CD4-positive, alpha-beta T cell treated with Interleukin-6 at 100 ng/mL for 8 hours (primary cell): ENCODE results near the gene FGF8.

Source experiments
- DNase-seq: peaks from one replicate; pipeline ENCODE4 v3.0.0-alpha.2; 2020; ENCODE audit warnings: mixed read lengths, low spot score

FGF8 gene

DNA sequence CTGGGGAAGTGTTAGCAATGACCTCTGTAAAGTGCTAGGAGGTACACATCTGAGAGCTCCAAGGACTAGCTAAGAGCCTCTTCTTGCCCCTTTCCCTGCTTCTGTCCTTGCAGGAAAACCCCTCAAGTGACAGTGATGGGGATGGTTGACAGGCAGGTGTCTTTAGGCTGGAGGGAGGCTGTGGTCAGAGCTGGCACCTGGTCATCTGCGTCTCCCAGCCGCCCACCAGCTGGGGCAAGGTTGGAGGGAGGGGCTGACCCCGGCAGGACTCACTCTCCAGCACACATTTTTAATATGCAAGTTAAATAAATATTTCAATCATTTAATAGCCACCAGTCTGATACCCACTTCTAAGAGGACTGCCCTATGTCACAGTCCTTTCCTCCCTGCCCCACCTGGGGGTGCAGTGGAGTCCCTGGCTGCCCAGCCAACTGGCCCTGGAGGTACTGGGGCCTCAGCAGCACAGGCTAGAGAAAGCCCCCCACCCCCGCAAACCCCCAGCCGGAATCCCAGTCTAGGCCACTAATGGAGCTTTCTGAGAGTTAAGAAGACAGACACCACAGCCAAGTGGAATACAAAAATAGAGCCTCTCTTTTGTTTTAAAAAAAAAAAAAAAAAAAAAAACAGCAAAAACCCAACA lies 6.3 kb downstream of the FGF8 start:
- no peak for DNase-seq

DNA sequence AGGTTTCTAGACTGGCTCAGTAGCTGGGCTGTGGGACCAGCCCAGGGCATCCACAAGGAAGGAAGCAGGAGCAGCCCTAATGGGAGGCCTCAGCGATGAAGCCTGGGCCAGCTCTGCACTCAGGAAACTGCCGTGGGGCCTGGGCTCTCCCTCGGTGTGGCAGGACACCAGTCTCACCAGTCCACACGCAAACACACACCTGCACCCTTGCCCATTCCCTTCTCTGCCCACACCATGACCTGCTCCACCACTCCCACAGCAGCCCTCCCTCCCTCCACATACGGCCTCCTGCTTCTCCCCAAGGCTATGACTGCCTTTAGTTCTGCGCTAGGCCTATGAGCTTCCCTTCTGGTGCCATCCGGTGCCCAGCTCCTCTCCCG lies 7.1 kb downstream of the FGF8 start:
- no peak for DNase-seq

DNA sequence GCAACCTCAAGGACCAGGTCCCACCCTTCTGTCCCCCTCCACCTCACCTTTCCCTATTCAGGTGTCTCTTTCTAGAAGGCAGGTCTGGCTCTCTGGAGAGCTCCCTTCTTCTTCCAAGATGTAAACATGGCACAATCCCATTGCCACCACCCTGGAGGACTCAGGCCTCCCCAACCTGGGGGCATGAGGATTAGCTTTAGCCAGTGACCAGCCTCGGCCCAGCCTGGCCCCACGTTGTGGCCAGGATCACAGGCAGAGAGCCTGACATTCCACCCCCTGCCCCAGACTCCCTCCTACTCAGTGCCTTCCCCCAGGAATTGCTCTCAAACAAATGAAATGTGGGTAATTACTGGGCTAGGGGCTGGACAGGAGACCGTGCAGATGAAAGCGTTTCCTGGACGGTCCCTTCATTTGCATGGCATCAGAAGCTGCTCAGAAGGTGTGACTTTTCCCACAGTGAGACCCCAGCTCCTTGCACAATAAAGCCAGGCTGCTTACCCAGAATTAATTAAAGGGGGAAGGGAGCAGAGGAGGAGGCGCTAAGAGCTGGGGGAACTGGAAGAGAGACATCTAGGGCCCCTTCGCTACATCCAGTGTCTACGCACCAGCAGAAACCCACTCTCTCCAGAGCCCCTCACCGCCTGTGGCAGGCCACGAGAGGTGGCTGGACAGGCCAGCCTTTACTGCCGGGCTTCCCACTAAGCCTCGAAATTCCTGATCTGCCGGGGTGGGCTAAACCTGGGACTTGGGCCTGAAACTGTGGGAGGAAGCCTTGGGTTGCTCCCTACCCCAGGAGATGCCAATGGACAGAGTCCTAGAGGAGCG lies 7.7 kb downstream of the FGF8 start:
- DNase-seq: no peak

DNA sequence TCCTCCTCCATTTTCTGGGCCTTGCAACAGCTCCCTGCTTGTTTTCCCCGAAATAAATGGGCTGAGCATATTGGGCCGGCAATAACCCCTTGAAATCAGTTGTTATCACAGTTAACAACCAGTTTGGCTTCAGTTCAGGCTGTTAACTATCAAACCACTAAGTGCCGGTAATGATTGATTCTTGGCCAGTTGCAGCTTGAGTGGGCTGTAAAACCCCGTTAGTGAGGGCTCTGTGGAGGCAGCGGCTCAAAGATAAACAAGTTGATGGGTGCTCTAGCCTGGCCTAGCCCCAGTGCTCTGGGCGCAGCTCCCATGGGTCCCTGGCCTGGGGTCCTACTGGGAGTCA lies 8.3 kb downstream of the FGF8 start:
- DNase-seq: no peak

DNA sequence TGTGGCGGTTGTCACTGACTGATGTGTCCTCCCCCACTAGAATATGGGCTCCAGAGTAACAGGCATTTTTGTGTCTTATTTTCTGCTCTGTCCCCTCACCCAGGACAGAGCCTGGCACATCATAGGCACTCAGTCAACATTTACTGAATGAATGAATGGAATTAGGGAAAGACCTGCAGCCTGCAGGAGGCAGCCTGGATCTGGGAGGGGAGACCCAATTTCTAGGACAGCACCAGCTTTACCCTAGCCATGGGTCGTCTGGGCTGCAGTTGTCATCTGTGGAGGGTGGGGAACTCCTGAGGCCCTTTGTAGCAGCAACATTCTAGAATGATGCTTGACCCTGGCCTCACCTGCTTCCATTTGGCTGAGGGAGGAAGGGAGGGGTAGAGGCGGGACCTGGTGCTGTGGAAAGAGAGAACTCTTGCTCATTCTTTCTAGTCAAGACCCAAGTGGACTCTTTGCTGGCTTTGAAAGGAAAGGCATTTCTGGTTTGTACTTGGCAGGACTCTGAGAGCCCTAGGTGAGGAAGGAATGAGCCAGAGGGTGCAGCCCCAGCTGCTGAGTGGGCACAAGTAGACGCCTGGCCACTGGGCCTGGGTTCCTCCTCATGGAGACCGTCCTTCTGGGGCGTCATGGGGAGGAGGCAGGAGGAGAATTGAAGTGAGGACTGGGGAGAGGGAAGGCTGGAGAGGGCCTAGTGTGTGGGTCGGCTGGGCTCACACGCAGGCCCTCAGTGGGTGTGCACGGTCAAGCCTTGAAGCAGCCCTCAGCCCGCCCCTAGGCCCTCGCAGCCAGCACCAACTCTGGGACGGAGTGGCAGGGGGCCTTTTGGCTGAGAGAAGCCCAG lies 8.9 kb downstream of the FGF8 start:
- no peak for DNase-seq

DNA sequence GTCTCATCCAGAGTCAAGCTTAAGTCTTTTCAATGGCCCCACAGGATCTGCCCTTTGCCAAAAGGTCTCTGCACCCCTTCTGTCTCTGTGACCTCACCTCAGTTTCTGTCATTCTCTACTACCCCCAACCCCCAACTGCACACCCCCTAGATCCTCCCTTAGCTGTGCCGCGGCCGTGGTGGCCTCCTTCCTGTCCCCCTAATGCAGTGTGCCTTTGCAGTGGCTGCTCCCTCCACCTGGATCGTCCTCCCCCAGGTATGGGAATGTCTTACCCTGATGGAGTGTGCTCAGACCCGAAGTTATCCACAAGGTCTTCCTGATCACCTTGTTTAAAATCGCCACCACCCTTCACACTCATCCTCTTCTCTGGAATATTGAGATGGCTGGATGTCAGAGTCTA lies 9.6 kb downstream of the FGF8 start:
- no peak for DNase-seq

DNA sequence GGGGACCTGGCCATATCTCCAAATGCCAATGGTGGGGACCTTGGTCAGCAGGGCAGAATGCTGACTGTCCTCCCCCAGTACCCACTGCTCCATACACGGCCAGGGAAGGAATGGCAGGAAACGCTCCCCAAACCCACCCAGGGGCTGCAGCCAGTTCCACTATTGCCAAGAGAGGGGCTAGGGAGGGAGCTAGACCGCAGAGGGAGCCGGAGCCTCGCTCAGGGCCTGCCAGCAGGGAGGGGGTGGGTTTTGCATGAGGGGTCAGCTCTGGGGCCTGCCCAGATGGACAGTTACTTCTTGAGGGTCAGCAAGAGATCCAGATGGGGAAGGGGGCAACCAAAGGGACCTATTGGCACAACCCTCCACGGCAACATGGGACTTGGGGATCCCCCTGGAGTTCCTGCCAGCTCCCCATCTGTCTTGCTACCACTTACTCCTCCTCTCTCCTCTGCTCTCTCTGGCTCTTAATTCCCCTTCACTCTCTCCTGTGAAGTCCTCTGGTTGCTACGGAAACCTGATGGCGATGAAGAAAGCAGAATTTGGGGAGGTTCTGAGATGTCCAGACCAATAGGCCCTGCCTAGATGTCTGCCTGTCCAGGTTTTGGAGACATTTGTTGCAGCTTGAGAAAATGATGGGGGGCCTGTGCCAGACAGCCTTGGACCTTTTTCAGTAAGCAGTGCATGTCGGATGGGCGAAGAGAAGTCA lies 12.6 kb downstream of the FGF8 start:
- DNase-seq: no peak

DNA sequence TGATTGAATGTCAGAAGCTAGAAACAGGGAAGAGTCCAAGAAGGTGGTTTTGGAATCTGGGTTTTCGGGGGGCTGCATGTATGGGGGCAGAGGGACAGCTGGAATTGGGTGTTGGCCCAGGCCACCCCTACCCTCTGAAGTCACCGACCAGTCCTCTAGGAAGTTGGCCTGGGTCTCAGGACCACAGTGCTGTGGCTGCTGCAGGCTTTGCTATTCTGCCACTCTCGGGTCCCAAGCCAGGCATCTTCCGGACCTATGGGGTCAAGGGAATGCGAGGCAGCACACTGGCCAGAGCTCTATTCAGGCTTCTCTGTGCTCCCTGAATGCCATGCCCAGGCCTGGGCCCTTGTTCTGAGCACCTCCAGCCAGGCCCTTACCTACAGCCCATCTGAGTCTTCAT lies 13.2 kb downstream of the FGF8 start:
- no peak for DNase-seq

DNA sequence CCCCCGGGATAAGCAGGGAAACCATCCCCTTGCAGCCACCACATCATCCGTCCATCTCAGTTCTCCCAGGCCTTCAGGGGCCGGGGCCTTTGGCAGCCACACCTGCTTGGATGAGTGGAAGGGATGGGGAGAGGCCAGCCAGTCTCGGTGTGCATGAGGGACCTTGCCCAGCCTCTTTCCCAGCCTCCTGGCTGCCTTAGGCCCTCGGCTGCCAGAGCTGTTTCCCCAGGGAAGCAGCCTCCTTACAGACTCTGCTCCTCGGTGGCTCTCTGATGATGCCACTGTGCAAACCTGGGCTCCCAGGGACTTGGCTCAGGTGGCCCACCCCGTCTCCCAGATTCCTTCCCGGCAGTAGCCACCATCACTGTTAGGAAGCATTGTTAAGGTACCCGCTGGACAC lies 14.7 kb downstream of the FGF8 start:
- DNase-seq: no peak

DNA sequence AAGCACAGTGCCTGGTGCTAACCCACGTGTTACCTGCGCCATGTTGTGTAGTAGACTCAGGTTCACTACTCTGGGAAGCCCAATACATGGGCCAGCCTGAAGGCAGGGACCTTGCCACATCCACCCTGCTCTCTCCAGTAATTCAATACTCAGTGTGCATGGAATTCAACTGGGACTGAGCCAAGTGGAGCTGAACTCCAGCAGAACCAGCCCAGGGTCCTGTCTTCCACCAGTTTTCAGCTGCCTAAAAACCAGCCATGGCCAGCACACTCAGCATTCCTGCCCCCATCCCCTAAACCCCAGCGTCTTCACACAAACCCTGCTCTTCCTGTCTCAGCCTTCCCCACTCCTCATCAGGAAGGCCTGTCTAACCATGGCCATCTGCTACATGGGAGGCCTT lies 15.4 kb downstream of the FGF8 start:
- no peak for DNase-seq

DNA sequence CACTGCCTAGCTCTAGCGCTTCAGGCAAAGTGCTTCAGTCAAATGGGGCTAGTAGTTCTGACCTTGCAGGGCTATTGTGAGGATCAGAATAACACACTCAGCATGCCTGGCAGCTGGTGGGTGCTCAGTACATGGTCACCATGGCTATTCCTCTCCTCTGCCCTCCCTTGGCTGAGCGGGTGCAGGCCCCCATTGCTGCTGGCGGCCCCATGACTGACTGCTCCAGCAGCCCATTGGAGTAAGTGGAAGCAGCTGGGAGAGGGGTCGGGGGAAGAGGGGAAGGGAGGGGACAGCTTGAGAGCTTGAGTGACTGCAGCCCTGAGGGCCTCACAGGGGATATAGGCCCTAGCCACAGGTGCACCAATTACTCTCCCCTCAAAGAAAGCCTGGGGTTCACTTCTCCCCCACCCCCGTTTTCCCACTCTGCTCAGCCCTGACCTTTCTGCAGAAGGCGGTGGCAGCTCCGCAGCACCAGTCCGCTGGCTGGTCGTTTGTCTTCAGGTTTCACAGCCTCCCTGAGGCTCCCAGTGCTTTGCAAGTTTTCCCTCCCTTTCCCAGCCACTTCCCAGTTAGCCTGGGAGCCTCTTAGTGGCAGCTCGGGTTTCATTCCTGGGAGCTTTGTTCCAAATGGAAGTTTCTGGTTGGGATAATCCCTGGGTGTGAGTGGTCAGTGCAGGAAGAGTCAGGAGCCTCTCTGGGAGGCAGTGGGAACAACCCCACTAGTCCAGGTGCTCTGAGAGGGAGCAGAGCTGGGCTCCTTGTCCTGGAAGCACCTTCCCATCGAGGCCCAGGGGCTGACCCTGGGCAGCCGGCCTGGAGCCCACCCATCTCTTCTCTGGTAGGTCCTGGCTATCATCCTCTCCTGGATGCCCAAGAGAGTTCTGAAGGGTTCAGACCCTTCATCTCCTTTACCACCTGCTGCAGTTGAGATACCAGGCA lies 16.3 kb downstream of the FGF8 start:
- no peak for DNase-seq

DNA sequence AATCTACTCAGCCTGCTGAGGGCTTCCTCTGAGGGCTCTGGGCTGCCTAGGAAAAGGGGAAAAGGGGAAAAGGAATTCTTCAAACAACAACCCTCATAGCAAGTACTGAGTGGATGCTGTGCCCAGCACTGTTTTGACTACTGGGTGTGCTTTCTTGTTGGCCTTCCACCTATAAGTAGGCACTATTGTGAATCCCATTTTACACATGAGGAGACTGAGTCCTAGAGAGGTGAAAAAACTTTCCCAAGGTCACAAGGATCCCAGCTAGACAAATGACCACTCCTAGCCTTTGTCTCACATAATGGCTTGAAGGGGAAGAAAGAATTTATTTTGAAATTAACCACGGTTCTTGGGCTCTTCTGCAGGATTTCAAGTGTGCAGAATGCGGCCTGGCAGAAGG lies 17.1 kb downstream of the FGF8 start:
- no peak for DNase-seq

DNA sequence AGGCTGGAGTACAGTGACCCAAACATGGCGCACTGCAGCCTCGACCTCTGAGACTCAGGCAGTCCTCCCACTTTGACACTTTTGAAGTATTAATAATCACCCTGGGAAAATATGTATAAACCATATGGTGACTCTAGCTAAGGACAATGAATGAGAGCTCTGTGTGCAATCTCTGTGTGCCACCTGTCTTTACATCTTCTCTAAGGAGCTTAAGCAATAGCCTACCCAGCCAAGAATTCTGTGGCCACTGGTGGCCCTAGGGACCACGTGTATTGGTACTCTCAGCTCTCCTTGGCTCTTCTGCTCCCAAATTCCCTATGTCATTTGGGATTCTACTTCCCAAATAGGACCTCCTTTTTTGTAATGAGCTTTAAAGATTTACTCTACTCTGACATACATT lies 23.7 kb downstream of the FGF8 start:
- DNase-seq: no peak

DNA sequence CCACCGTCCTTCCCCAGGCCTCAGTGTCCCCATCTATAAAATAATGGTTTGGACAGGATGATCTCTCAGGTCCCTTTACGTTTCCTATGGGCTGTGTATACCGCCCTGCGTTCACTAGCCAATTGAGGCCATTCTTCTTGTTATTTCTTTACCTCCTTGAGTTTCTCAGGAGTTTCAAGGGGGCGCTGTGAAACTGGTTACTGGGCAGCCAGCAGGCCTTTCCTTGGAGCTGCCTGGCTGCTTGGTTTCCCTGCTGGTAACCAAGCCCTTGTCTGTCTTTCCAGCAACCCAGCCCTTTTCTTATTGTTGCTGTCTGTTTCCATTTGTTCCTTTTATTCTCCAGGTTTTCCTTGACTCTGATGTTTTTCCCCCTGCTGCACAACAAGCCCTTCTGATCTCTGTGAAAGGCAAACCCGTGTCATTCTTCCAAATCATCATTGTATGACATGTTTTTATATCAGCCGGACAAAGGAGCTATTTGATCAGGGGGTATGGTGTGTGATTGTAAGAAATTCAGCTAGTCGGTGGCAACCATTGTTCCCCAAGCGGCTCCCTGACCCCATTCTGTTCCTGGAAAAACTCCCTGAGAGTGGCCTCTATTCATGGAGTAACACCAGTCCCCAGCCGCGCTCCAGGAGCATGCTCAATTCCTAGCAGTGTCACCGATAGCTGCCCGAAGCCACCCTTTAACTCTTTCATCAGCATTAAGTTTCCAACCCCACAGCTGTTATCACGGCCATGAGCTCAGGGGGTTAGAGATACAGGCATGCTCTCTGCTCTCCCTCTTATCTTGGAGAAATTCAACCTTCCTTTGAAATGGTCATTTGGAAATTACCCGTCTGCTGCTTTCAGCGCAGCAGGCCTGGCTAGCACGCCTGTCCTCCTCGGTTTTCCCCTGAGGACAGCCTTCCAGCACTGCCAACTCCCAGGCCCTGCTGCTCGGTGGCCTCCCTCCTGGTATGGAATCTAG lies 26.6 kb downstream of the FGF8 start:
- no peak for DNase-seq

DNA sequence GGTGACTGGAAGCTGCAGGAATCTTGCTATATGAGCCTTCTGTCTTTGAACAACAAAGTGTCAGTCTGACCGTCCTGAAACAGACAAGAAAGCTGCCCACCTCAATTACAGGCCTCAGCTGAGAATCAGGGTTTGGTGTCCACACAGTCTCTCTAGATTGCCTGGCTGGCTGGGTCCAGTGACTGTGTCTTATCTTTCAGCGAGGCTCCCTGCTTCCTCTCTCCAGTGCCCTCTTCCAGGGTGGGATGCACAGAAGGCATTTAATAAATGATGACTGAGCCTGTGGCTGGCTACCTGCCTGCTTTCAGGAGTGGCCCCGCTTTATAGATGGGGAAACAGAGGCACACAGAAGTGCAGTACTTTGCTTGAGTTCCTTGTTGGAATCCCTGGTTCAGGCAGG lies 27.4 kb downstream of the FGF8 start:
- no peak for DNase-seq

DNA sequence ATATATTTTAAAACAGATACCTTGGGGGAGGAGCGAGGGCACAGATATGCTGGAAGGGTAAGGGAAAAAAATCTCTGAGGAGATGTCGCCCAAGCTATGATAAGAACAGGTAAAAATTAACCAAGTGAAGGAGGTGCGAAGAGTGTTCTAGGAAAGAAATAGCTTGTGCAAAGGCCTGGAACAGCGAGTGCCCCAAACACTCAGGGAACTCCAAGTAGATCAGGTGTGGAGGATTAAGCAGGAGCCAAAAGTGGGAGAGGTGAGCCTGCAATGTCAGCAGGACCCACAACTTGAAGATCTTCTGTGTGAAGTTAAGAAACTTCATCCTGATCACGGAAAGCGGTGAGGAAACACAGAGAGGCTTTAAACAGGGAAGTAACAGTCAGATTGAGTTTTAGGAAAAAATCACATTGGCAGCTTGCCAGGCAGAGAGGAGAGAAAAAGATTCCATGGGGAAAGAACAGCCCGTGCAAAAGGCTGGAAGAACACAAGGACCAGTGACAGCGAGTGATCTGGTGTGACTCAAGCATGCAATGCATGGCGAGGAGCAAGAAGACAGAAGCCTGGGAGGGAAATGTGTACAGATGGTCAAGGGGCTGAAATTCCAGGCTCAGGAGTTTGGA lies 30.7 kb downstream of the FGF8 start:
- no peak for DNase-seq

DNA sequence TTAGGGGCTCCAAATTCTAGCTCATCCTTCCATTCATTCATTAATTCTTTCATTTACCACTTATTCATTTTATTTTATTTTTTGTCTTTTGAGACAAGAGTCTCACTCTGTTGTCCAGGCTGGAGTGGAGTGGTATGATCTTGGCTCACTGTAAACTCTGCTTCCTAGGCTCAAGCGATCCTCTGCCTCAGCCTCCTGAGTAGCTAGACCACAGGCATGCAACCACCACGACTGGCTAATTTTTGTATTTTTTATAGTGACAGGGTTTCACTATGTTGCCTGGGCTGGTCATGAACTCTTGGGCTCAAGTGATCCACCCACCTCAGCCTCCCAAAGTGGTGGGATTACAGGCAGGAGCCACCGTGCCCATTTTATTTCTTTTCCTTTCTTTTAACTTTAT lies 31.6 kb downstream of the FGF8 start:
- DNase-seq: no peak

DNA sequence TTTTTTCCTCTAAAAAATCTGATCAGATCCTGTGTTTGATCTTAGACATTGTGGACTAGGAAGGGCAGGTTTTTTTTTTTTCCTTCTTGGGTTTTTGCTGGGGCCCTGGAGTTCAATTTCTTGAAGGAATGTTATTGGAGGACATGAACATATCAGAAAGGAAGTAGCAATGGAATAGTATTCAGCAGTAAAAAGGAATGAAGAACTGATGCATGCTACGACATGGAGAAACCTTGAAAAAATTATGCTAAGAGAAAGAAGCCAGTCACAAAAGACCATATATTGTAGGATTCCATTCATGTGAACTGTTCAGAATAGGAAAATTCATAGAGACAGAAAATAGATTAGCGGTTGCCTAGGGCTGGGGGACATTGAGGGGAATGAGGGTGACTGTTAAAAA lies 34.0 kb downstream of the FGF8 start:
- no peak for DNase-seq

DNA sequence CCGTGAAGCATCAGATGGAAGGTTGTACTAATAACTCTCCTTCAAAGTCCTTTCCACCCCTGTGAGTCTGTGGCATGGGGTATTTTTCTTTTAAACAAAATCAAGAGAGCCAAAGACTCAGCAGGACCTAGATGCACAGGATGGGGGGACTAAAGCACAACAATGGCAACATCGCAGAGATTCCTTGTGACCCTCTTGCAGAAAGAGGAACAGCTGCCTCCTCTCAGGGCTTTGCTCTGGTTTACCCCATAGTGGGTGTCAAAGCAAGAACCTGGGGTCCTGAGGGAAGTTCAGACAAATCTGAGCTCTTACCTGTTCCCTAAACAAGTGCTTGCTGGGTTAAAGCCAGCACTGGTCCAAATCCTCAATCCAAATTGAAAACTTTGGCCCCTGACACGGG lies 39.2 kb downstream of the FGF8 start:
- DNase-seq: no peak

DNA sequence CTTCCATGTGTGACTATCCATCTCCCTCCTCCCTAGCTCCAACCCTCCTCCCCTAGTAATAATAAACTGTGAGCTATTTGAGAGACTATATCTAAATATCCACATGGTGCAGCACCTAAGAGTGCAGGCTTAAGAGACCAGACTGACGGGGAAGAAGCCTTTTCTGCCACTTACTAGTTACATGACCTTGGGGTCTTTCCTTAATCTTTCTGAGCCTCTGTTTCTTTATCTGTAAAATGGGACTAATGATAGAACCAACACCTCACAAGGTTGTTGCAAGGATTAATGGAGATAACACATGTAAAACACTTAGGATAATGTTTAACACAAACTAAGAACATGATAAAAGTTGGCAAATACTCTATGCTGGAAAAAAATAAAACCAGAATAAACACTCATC lies 43.8 kb downstream of the FGF8 start:
- DNase-seq: no peak
